GM18873 (cell line): ENCODE measurements around the gene DOCK4.

ENCODE experiments used
- ATAC-seq: cut with Tn5 transposase; IDR thresholded peaks from one replicate; pipeline ENCODE4 v1.9.1; 2021; ENCODE audit warnings: mild to moderate bottlenecking, moderate library complexity, moderate number of reproducible peaks; ENCODE audit not compliant: unreplicated experiment, low FRiP score

Gene DOCK4

GRCh38 chr7:111729483-111729882 is 476.7 kb downstream of the DOCK4 start:
- no peak for ATAC-seq

GRCh38 chr7:111728635-111728995 is 477.6 kb downstream of the DOCK4 start:
- ATAC-seq, result no peak

GRCh38 chr7:111727905-111728634 is 478.1 kb downstream of the DOCK4 start:
- ATAC-seq, result no peak

- ATAC-seq, result no peak
Observed at GRCh38 chr7:111718886-111719285, 487.3 kb downstream of the DOCK4 start.

- no peak for ATAC-seq
Observed at GRCh38 chr7:111711426-111712065, 494.7 kb downstream of the DOCK4 start.

GRCh38 chr7:111710839-111711380 is 495.3 kb downstream of the DOCK4 start:
- no peak for ATAC-seq

- ATAC-seq, result no peak
Observed at GRCh38 chr7:111708072-111708471, 498.1 kb downstream of the DOCK4 start.

- no peak for ATAC-seq
Observed at GRCh38 chr7:111705807-111706206, 500.4 kb downstream of the DOCK4 start.

- ATAC-seq, result no peak
Observed at GRCh38 chr7:111697771-111698170, 508.4 kb downstream of the DOCK4 start.

GRCh38 chr7:111694376-111694775 is 511.8 kb downstream of the DOCK4 start:
- ATAC-seq, result no peak

- ATAC-seq, result no peak
Observed at GRCh38 chr7:111690364-111691111, 515.7 kb downstream of the DOCK4 start.

- no peak for ATAC-seq
Observed at GRCh38 chr7:111685349-111685748, 520.9 kb downstream of the DOCK4 start.

- ATAC-seq, result no peak
Observed at GRCh38 chr7:111682588-111683340, 523.4 kb downstream of the DOCK4 start.

- no peak for ATAC-seq
Observed at GRCh38 chr7:111681242-111681641, 525.0 kb downstream of the DOCK4 start.

- ATAC-seq, result no peak
Observed at GRCh38 chr7:111678986-111679385, 527.2 kb downstream of the DOCK4 start.

- no peak for ATAC-seq
Observed at GRCh38 chr7:111678281-111678680, 527.9 kb downstream of the DOCK4 start.

GRCh38 chr7:111677848-111678247 is 528.4 kb downstream of the DOCK4 start:
- ATAC-seq, result no peak

GRCh38 chr7:111676811-111677210 is 529.4 kb downstream of the DOCK4 start:
- ATAC-seq, result no peak
